ENCODE measurements around the gene CASP8AP2. TPM values are rescaled to one million over a fixed set of nuclear protein-coding genes. Genes with fewer than 3 reads are reported as not detected.

Gene CASP8AP2
- total RNA-seq, 4 donors from 2014 or later: 8.8 to 17.9 (median 13.7) TPM

- TF ChIP-seq EP300 (IDR thresholded peaks at IDR 0.05) (no peak), POLR2A (IDR thresholded peaks at IDR 0.05) (no peak), POLR2AphosphoS5 (IDR thresholded peaks at IDR 0.05) (no peak)
- TF ChIP-seq, protein P1, sequence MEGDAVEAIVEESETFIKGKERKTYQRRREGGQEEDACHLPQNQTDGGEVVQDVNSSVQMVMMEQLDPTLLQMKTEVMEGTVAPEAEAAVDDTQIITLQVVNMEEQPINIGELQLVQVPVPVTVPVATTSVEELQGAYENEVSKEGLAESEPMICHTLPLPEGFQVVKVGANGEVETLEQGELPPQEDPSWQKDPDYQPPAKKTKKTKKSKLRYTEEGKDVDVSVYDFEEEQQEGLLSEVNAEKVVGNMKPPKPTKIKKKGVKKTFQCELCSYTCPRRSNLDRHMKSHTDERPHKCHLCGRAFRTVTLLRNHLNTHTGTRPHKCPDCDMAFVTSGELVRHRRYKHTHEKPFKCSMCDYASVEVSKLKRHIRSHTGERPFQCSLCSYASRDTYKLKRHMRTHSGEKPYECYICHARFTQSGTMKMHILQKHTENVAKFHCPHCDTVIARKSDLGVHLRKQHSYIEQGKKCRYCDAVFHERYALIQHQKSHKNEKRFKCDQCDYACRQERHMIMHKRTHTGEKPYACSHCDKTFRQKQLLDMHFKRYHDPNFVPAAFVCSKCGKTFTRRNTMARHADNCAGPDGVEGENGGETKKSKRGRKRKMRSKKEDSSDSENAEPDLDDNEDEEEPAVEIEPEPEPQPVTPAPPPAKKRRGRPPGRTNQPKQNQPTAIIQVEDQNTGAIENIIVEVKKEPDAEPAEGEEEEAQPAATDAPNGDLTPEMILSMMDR (IDR thresholded peaks at IDR 0.05): no peak
- DNase-seq (ENCODE audit: low spot score in 2 of 2): no peak
- Histone ChIP-seq H3K36me3 (peaks cover 88% of the 10 kb centered on the region), H3K4me1 (no peaks in the 10 kb centered on the region), H3K9me3 (no peaks in the 10 kb centered on the region), H3K27ac (no peak overlapping the region), H3K27me3 (no peaks in the 10 kb centered on the region), H3K4me3 (no peak overlapping the region)
- WGBS: 89% methylated on average over 2 of the region's 2 CpGs
These were observed 42.7 kb upstream of the CASP8AP2 start for GRCh38 chr6:89786970-89787369.

DNA sequence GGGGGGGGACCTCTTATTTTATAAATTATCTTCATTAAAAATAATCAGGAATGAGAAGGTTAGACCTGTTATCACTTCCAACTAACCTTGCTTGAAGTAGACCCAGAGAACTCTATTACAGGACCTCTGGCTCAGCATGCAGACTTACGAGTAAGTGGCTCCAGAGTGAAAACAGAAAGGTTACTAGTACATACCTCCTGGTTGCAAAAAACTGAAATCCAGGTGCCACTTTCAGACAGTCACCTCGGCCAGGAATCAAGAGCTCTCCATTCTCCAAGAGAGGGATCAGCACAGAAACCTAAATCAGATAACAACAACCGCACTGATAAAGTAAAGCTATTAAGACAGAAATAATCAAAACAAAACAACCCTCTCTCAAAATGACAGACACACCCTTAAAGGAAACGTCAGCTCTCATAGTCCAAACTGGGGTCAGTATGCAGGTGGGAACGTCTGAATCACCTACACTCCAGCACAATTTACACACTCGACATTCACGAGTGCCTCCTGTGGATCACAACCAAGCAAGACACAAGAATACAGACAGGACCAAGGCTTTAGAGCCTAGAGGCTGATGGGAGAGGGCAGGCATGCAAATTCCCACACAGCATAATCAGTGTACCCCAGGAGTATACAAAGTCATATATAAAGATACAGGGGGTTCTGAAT lies 41.9 kb upstream of the CASP8AP2 start:
- TF ChIP-seq, protein P1 (IDR thresholded peaks at IDR 0.05): no peak
- TF ChIP-seq POLR2A (IDR thresholded peaks at IDR 0.05): no peak
- no peak overlapping the region for H3K27ac ChIP-seq
- no peak for DNase-seq (ENCODE audit: low spot score in 2 of 2)
- 88% methylated on average over 7 of the region's 7 CpGs for WGBS
- H3K27me3 ChIP-seq: no peaks in the 10 kb centered on the region
- H3K4me1 ChIP-seq: no peaks in the 10 kb centered on the region
- H3K9me3 ChIP-seq: no peaks in the 10 kb centered on the region
- H3K4me3 ChIP-seq: no peak overlapping the region
- H3K36me3 ChIP-seq: peaks cover 86% of the 10 kb centered on the region

DNA sequence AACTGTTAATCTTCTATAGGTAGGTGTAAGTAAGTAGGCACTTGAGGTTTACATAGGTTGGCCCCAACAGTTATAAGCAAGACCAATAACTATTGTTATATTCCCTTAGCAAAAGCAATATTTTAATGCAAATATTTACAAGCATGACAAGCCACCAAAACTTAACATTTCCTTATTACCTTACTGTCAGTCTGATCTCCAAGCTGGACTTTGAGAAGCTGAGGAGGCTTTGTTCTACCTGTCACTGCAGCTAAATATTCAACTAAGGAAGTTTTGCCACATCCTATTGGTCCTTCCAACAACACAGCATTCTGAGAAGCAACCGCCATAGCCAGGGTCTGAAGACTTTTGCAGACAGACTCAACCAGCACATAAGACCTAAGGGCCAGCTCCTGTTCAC lies 39.7 kb upstream of the CASP8AP2 start:
- Histone ChIP-seq H3K9me3 (no peaks in the 10 kb centered on the region), H3K27me3 (no peaks in the 10 kb centered on the region), H3K27ac (no peak overlapping the region), H3K4me1 (no peaks in the 10 kb centered on the region), H3K4me3 (no peak overlapping the region), H3K36me3 (peaks cover 83% of the 10 kb centered on the region)
- 90% methylated on average over 1 of the region's 1 CpG for WGBS
- DNase-seq (ENCODE audit: low spot score in 2 of 2): no peak
- no peak for TF ChIP-seq POLR2A (IDR thresholded peaks at IDR 0.05)
- no peak for TF ChIP-seq POLR2AphosphoS5 (IDR thresholded peaks at IDR 0.05)
- TF ChIP-seq EP300 (IDR thresholded peaks at IDR 0.05): no peak
- TF ChIP-seq, protein P1 (IDR thresholded peaks at IDR 0.05): no peak

DNA sequence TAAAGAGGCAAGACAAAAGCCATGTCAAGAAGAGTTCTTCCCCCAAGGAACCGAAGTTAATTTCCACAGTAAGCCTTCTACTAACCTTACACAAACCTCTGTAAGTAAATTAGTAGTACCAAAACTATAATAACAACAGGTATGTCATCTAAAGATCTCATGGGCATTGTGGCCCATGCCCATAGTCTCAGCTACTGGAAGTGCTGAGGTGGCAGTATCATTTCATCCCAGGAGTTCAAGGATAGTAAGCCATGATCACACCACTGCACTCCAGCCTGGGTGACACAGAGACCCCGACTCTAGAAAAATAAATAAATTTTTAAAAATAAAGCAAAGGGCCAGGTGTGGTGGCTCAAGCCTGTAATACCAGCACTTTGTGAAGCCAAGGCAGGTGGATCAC lies 39.3 kb upstream of the CASP8AP2 start:
- WGBS: 100% methylated on average over 2 of the region's 2 CpGs
- Histone ChIP-seq H3K36me3 (peaks cover 80% of the 10 kb centered on the region), H3K4me1 (no peaks in the 10 kb centered on the region), H3K27me3 (no peaks in the 10 kb centered on the region), H3K9me3 (no peaks in the 10 kb centered on the region), H3K4me3 (no peak overlapping the region), H3K27ac (no peak overlapping the region)
- TF ChIP-seq EP300 (IDR thresholded peaks at IDR 0.05): no peak
- no peak for TF ChIP-seq POLR2AphosphoS5 (IDR thresholded peaks at IDR 0.05)
- no peak for TF ChIP-seq POLR2A (IDR thresholded peaks at IDR 0.05)
- TF ChIP-seq, protein P1 (IDR thresholded peaks at IDR 0.05): no peak
- DNase-seq (ENCODE audit: low spot score in 2 of 2): no peak

- H3K9me3 ChIP-seq: no peaks in the 10 kb centered on the region
- H3K4me3 ChIP-seq: no peak overlapping the region
- no peaks in the 10 kb centered on the region for H3K4me1 ChIP-seq
- no peaks in the 10 kb centered on the region for H3K27me3 ChIP-seq
- no peak for DNase-seq (ENCODE audit: low spot score in 2 of 2)
- H3K36me3 ChIP-seq: peaks cover 61% of the 10 kb centered on the region
- 43% methylated on average over 2 of the region's 2 CpGs for WGBS
- TF ChIP-seq EP300 (IDR thresholded peaks at IDR 0.05): no peak
- TF ChIP-seq, protein P1 (IDR thresholded peaks at IDR 0.05): peak in 1 of 2 donors; percentile 7
- H3K27ac ChIP-seq: no peak overlapping the region
These were observed 36.8 kb upstream of the CASP8AP2 start for GRCh38 chr6:89792881-89793280.
